PFSK-1 (cell line): ENCODE data around the gene NES.

ENCODE experiments used
- FOXP2 ChIP-seq: optimal IDR thresholded peaks from 2 replicates; pipeline ENCODE3; 2011; ENCODE audit warnings: borderline replicate concordance, control low read depth, inconsistent platforms; ENCODE audit not compliant: insufficient read depth; ENCODE audit errors: extremely low read length, extremely low read depth
- POLR2AphosphoS5 ChIP-seq: IDR thresholded peaks from 2 replicates; pipeline ENCODE4 v1.6.1; 2012; ENCODE audit warnings: low read depth, mild to moderate bottlenecking, control low read depth, low read length, moderate library complexity
- REST ChIP-seq, 2 experiments: IDR thresholded peaks; 2 replicates each; pipeline versions ENCODE4 v1.6.1 to v1.8.0; 2011 to 2012; ENCODE audit warnings: low read depth in 2 of 2, low read length in 2 of 2, control low read depth in 1 of 2, inconsistent platforms in 1 of 2, mild to moderate bottlenecking in 1 of 2, moderate library complexity in 1 of 2; ENCODE audit not compliant: insufficient read depth in 1 of 2
- SIN3A ChIP-seq: IDR thresholded peaks from 2 replicates; pipeline ENCODE4 v1.6.1; 2012; ENCODE audit warnings: mild to moderate bottlenecking, low read length, moderate library complexity, borderline replicate concordance; ENCODE audit not compliant: insufficient read depth
- TAF1 ChIP-seq: IDR thresholded peaks from 2 replicates; pipeline ENCODE4 v1.6.1; 2012; ENCODE audit warnings: low read length, control low read depth, borderline replicate concordance; ENCODE audit not compliant: insufficient read depth

GRCh38 chr1:156690675-156691036 lies 13.4 kb upstream of the NES start:
- TF ChIP-seq TAF1 (no peak), POLR2AphosphoS5 (no peak), REST (IDR thresholded peaks at IDR 0.05; ENCODE audit: insufficient read depth in 1 of 2, low read depth in 2 of 2, low read length in 2 of 2) (no peak), SIN3A (no peak), FOXP2 (no peak)
